HUES64 (cell line): ENCODE results near the gene STK4.

Experiments
- H3K27ac ChIP-seq: 2 replicates; pipeline ENCODE4 v1.7.0; 2013; ENCODE audit warnings: low read depth, low read length, inconsistent platforms
- H3K27me3 ChIP-seq: 2 replicates; pipeline ENCODE4 v1.6.1; 2013; ENCODE audit warnings: mild to moderate bottlenecking, low read length; ENCODE audit not compliant: insufficient read depth
- H3K36me3 ChIP-seq: 2 replicates; pipeline ENCODE4 v1.6.1; 2013; ENCODE audit warnings: mild to moderate bottlenecking, low read length; ENCODE audit not compliant: insufficient read depth
- H3K4me1 ChIP-seq: 2 replicates; pipeline ENCODE4 v1.6.1; 2013; ENCODE audit warnings: mild to moderate bottlenecking, low read length, moderate library complexity; ENCODE audit not compliant: insufficient read depth
- H3K4me3 ChIP-seq: 2 replicates; pipeline ENCODE4 v1.5.1; 2013; ENCODE audit warnings: mild to moderate bottlenecking, low read length, moderate library complexity
- H3K9ac ChIP-seq: 2 replicates; pipeline ENCODE4 v1.6.1; 2013; ENCODE audit warnings: mild to moderate bottlenecking, low read depth, low read length
- H3K9me3 ChIP-seq: 2 replicates; pipeline ENCODE4 v1.6.1; 2013; ENCODE audit warnings: low read depth, low read length; ENCODE audit not compliant: insufficient read depth
- WGBS: fragments of 150-250, 120-280 bp; methylation state at CpG from one replicate; pipeline ENCODE4 v1.1.7; 2013; ENCODE audit warnings: missing lambda C conversion rate; 5-methylcytosine and 5-hydroxymethylcytosine counted together

The STK4 gene

DNA sequence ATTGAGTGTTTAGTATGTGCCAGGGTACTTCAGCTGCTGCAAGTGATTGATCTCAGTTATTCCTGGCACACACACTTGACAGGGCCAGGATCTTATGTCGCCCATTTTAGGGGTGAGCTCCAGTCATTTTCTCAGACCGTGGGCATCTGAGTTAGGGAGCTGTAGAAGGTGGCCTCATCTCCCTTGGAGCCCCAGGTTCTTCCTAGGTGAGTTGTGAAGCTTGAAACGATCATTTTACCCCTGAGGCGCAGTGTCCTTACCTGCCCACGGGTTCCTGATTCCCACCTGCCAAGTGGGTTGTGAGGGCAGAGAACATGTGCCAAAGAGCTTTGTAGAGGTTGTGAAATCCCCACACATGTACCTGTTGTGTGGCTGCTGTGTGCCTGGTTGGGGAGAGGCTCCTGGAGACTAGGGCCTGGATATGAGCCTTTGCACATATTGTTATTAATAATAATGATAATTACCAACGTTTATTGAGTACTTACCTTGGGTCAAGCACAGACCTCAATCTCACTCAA is 135.1 kb downstream of the STK4 start:
- H3K4me1 ChIP-seq: no peaks in the 10 kb centered on the region
- H3K27me3 ChIP-seq: peaks cover 49% of the 10 kb centered on the region
- no peaks in the 10 kb centered on the region for H3K9me3 ChIP-seq
- WGBS: 88% methylated on average over 5 of the region's 6 CpGs
- H3K4me3 ChIP-seq: peak overlapping the region; percentile 44
- H3K27ac ChIP-seq: no peak overlapping the region
- no peaks in the 10 kb centered on the region for H3K36me3 ChIP-seq
- peak overlapping the region; percentile 48; the same call in 1 of the 2 replicates for H3K9ac ChIP-seq

DNA sequence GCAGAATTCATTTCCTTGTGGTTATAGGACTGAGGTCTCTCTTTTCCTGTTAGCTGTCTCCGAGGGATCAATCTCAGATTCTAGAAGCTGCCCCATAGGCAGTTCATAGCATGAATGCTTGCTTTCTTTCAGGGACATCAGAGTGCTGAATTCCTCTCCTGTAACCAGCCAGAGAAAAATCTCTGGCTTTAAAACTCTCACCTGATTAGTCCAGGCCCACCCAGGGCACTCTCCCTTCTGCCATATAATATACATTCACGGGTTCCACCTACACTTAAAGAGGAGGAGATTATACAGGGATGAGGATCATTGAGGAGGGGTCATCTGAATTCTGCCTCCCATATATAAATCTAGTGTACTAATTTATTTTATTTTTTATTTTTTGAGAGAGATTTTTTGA is 136.8 kb downstream of the STK4 start:
- H3K27me3 ChIP-seq: peaks cover 35% of the 10 kb centered on the region
- no peak overlapping the region for H3K27ac ChIP-seq
- H3K9ac ChIP-seq: no peak overlapping the region
- H3K9me3 ChIP-seq: no peaks in the 10 kb centered on the region
- H3K4me3 ChIP-seq: no peak overlapping the region
- 95% methylated on average over 1 of the region's 2 CpGs for WGBS
- H3K36me3 ChIP-seq: no peaks in the 10 kb centered on the region
- no peaks in the 10 kb centered on the region for H3K4me1 ChIP-seq

DNA sequence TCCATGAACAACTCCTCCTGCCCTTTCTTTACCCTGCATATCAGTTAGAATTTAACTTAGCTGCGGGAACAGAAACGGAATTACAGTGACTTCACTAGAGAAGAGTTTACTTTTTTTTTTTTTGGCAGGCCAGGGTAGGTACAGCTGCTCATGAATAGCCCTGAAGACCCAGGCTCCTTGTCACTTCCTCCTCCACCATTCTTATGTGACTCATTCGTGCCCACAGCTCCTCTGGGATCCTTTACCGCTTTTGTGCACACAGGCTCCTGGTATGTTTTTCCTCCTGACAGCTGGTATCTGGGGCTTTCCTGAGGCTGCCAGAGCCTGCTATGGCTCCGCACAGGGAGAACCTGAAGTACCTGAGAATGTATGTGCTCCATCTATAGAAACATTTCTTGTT is 138.5 kb downstream of the STK4 start:
- Histone ChIP-seq H3K4me3 (no peak overlapping the region), H3K4me1 (no peaks in the 10 kb centered on the region), H3K9me3 (no peaks in the 10 kb centered on the region), H3K27me3 (peaks cover 20% of the 10 kb centered on the region), H3K36me3 (no peaks in the 10 kb centered on the region), H3K27ac (no peak overlapping the region), H3K9ac (no peak overlapping the region)
- whole genome bisulfite sequencing: 87% methylated on average over 5 of the region's 5 CpGs

DNA sequence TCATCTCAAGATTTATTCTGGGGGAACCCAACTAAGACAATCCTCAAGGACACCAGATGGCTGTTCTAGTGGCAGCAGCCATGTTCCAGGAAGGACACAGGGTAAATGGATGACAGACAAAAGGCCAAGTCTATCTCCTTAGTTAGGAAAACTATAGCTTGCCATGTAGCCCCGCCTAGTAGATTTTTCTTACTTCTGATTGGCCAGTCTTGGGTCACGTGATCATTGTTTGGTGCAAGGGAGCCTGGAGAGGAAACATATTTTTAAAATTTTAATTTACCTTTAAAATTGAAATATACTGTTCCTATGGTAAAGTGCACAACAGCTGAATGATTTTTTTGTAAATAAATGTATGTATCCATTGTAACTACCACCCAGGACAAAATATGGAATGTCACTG is 139.0 kb downstream of the STK4 start:
- Histone ChIP-seq H3K27ac (no peak overlapping the region), H3K9me3 (no peaks in the 10 kb centered on the region), H3K36me3 (no peaks in the 10 kb centered on the region), H3K27me3 (peaks cover 14% of the 10 kb centered on the region), H3K4me3 (no peak overlapping the region), H3K4me1 (no peaks in the 10 kb centered on the region), H3K9ac (no peak overlapping the region)
- WGBS: 100% methylated on average over 1 of the region's 2 CpGs

DNA sequence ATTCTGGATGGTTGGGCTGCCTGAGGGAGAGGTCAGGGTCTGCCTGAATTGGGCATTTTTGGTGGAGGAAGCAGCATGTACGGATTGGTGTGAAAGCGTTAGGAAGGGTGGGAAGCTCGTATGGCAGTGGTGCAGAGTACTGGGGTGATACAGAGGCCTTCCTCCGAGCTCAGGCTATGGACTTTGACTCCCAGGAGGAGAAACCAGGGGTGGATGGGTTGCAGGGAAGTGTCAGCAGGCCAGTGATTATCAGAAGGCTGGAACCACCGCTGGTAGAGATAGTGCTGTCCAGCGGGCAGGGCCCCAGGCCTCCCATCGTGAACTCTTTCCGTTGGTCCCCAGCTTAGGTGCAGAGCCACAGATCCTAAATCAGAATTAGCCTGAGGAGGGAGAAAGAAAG is 143.3 kb downstream of the STK4 start:
- 88% methylated on average over 8 of the region's 8 CpGs for WGBS
- Histone ChIP-seq H3K27ac (no peak overlapping the region), H3K4me1 (0 out of 2 replicates have a peak, but pooled peaks cover 5% of the 10 kb centered on the region), H3K4me3 (no peak overlapping the region), H3K27me3 (no peaks in the 10 kb centered on the region), H3K9ac (no peak overlapping the region), H3K9me3 (no peaks in the 10 kb centered on the region), H3K36me3 (no peaks in the 10 kb centered on the region)

DNA sequence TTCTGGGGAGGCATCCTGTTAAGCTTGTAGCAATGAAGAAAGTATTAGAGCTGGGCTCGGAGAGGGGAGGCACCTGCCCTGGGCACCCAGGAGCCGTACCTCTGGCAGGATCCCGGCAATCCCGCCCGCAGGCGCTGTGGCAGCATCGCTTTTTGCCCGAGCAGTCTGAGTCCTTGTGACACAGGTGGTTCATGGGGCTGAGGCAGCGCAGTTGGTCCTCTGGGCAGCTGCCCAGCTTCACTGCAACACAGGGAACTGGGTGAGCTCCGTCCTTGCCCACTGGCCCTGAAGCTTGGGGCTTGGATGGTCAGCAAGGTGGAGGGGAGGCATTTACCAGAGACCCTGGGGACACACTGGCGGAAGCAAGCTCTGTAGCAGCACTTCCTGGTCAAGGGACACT is 144.0 kb downstream of the STK4 start:
- H3K27ac ChIP-seq: no peak overlapping the region
- H3K4me1 ChIP-seq: peaks cover 7% of the 10 kb centered on the region; the same call in 1 of the 2 replicates
- H3K36me3 ChIP-seq: no peaks in the 10 kb centered on the region
- WGBS: 95% methylated on average over 11 of the region's 11 CpGs
- H3K9ac ChIP-seq: no peak overlapping the region
- no peak overlapping the region for H3K4me3 ChIP-seq
- H3K9me3 ChIP-seq: no peaks in the 10 kb centered on the region
- H3K27me3 ChIP-seq: no peaks in the 10 kb centered on the region

DNA sequence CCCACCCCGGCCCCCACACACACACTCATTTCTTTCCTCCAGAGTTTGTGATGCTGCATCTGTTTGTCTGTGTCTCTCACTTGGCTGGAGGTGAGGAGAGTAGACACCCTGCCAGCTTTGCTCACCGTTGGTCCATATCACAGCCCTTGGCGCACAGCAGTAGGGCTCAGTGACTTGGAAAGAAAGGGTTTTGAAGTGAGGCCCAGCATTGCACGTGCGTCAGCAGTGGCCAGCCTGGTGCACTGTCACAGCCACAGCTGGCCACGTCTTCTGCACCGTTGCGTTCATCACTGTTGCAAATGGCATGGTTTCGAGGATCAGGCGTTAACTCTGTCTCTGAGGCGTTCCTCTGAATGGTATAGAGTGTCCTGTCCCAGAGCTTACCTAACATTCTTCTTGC is 145.0 kb downstream of the STK4 start:
- WGBS: 88% methylated on average over 10 of the region's 11 CpGs
- Histone ChIP-seq H3K36me3 (no peaks in the 10 kb centered on the region), H3K4me3 (no peak overlapping the region), H3K27ac (no peak overlapping the region), H3K9me3 (no peaks in the 10 kb centered on the region), H3K27me3 (no peaks in the 10 kb centered on the region), H3K9ac (no peak overlapping the region), H3K4me1 (peaks cover 7% of the 10 kb centered on the region; the same call in 1 of the 2 replicates)

DNA sequence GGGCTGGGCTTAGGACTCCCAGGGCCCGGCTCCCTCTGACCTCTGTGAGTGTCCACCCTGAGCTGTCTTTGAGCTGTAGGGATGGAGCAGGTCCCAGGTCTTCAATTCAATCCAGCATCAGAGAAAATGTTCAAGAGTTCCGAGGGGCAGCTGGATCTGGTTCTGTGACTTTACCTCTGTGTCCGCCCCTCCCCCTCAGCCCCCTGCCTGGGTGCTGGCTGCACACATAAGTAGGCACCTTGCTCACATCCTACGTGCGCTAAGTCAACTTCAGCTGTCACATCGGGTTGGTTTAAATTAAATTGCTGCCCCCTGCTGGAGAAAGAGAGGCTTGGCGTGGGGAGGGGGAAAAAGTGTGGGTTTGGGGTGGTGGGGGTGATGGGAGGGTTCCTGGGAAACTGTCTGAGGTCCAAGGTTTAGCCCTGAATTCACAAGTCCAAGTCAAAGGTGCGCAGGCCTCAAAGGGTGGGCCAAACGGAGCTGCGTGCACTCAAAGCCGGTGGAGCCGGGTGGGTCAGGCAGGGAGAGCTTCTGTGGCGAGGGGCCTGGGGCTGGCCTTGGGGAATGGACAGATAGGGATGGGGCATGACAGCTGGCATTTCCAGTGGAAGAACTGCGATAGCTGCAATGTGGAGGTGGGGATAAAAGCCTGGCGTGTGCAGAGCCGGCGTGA is 145.6 kb downstream of the STK4 start:
- Histone ChIP-seq H3K9me3 (no peaks in the 10 kb centered on the region), H3K27ac (no peak overlapping the region), H3K9ac (no peak overlapping the region), H3K4me3 (no peak overlapping the region), H3K36me3 (no peaks in the 10 kb centered on the region), H3K4me1 (peaks cover 7% of the 10 kb centered on the region; the same call in 1 of the 2 replicates), H3K27me3 (no peaks in the 10 kb centered on the region)
- WGBS: 64% methylated on average over 17 of the region's 17 CpGs

DNA sequence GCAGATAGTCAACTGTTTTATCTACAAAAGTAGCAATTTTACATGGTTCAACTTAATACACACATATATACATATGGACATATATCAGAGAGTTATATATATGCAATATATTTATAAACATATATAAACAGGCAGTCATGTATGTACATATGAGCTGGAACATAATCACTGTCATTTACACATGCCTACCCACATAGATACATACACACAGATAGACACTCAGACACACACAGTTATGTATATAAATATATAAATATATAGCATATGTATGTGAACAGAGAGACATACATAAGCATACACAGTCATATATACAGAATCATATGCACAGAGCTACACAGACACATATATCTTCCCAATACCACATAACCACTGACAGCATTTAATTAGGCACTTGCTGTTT is 146.4 kb downstream of the STK4 start:
- Histone ChIP-seq H3K4me3 (no peak overlapping the region), H3K27me3 (no peaks in the 10 kb centered on the region), H3K9ac (no peak overlapping the region)

DNA sequence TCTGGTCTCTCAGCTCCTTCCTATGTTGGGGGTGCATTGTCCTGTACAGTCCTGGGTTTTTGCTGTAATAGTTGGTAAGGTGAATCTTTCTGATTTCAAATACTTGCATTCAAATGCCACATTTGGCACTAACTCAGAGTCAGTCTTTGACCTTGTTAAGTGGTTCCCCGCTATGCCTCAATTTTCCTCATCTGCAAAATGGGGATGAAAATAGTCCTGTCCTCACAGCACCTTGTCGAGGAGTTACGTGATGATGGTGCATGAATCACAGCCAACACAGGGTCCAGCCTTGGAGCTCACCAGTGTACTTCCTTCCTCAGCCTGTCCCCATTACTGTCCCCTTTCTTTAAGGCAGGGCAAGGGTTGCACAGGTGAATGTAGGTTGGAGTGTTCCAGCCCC is 147.6 kb downstream of the STK4 start:
- H3K27me3 ChIP-seq: no peaks in the 10 kb centered on the region
- 92% methylated on average over 3 of the region's 3 CpGs for WGBS

More for the DNA sequence above, 146.4 kb downstream of the STK4 start:
- H3K36me3 ChIP-seq: no peaks in the 10 kb centered on the region
- H3K4me1 ChIP-seq: peaks cover 7% of the 10 kb centered on the region; the same call in 1 of the 2 replicates
- H3K9me3 ChIP-seq: no peaks in the 10 kb centered on the region
- no peak overlapping the region for H3K27ac ChIP-seq

DNA sequence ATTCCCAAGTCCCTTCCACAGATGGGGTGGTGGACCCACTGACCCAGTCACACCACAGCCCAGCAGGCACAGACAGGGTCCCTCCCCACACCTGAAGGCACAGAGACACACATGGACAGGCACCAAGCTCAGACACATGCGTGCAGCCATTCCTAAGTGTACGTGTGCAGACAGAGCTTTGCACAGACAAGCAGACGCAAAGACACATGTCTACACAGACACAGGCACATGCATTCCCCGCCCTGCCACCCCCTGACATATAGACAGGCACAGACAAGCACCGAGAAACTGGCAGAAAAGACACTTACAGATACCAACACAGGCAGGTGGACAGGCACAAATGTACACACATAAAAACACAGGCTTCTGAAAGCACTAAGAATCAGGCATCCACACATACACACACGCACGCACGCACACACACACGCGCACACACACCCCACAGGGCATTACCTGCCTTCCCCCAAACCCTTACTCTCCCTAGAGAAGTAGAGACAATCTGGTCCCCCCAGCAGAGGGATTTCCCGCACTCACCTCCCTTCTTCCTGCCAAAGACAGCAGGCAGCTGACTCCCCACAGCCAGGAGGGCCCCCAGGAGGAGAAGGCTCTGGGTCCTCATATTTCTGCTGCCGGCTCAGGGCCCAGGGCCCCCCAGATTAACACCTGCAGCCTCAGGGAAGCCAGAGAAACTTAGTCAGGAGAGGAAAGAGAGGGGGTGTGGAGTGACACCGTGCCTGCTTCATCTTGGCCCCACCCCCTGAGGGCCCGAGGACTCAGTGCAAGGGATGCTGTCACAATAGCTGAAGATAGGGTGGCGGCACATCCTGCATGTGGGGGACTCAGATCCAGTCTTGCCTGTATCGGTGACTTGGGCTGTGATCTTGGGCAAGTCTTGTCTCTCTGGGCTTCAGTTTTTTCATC is 148.4 kb downstream of the STK4 start, which contains the start of gene WFDC5:
Gene WFDC5 (minus strand): TSS at position 710 of the 921 bp plus-strand sequence. CDS start 91 bp downstream, at position 619.
- no peaks in the 10 kb centered on the region for H3K36me3 ChIP-seq
- no peak within 1 kb of the TSS for H3K9ac ChIP-seq
- no peaks in the 10 kb centered on the region for H3K27me3 ChIP-seq
- no peak within 1 kb of the TSS for H3K27ac ChIP-seq
- H3K4me3 ChIP-seq: 0 out of 2 replicates have a peak within 1 kb of the TSS, but pooled peaks have one; percentile 4
- WGBS: 68% methylated on average over 16 of the region's 16 CpGs
- peaks cover 7% of the 10 kb centered on the region; the same call in 1 of the 2 replicates for H3K4me1 ChIP-seq
- no peaks in the 10 kb centered on the region for H3K9me3 ChIP-seq

More for the DNA sequence above, 147.6 kb downstream of the STK4 start:
- Histone ChIP-seq H3K4me1 (peaks cover 7% of the 10 kb centered on the region; the same call in 1 of the 2 replicates), H3K9me3 (no peaks in the 10 kb centered on the region), H3K36me3 (no peaks in the 10 kb centered on the region), H3K27ac (no peak overlapping the region), H3K9ac (no peak overlapping the region), H3K4me3 (no peak overlapping the region)
